ENCODE measurements around the gene SBF2.

Gene SBF2

GRCh38 chr11:10322830-10323792 is 29.1 kb upstream of the SBF2 start:
- in situ Hi-C loops (cut with MboI; ENCODE audit: low sequenced_read_pairs, unreplicated experiment), result loop anchor here (10.0 to 25.0 kb wide), 3 partner anchors 336 to 568 kb away; no protein-coding TSS in a partner anchor
- peak; percentile 28 for TF ChIP-seq CTCF (IDR thresholded peaks at IDR 0.05; ENCODE audit: borderline replicate concordance, control extremely low read depth, extremely low read depth, insufficient read depth, missing control alignments)
- DNase-seq (ENCODE audit: low spot score), result peak; percentile 55

- no peak for TF ChIP-seq CTCF (IDR thresholded peaks at IDR 0.05; ENCODE audit: borderline replicate concordance, control extremely low read depth, extremely low read depth, insufficient read depth, missing control alignments)
- in situ Hi-C loops (cut with MboI; ENCODE audit: low sequenced_read_pairs, unreplicated experiment), result loop anchor here (10.0 to 25.0 kb wide), 3 partner anchors 335 to 568 kb away; no protein-coding TSS in a partner anchor
- no peak for DNase-seq (ENCODE audit: low spot score)
These were observed 28.4 kb upstream of the SBF2 start for GRCh38 chr11:10322401-10322800.

GRCh38 chr11:10320736-10321465 is 26.9 kb upstream of the SBF2 start:
- TF ChIP-seq CTCF (IDR thresholded peaks at IDR 0.05; ENCODE audit: borderline replicate concordance, control extremely low read depth, extremely low read depth, insufficient read depth, missing control alignments), result no peak
- in situ Hi-C loops (cut with MboI; ENCODE audit: low sequenced_read_pairs, unreplicated experiment), result loop anchor here (10.0 to 25.0 kb wide), 3 partner anchors 334 to 566 kb away; no protein-coding TSS in a partner anchor
- no peak for DNase-seq (ENCODE audit: low spot score)

- DNase-seq (ENCODE audit: low spot score), result no peak
- in situ Hi-C loops (cut with MboI; ENCODE audit: low sequenced_read_pairs, unreplicated experiment), result loop anchor here (10.0 to 25.0 kb wide), 4 partner anchors 115 to 565 kb away; no protein-coding TSS in a partner anchor
- TF ChIP-seq CTCF (IDR thresholded peaks at IDR 0.05; ENCODE audit: borderline replicate concordance, control extremely low read depth, extremely low read depth, insufficient read depth, missing control alignments), result no peak
These were observed 25.9 kb upstream of the SBF2 start for GRCh38 chr11:10319702-10320558.

- TF ChIP-seq CTCF (IDR thresholded peaks at IDR 0.05; ENCODE audit: borderline replicate concordance, control extremely low read depth, extremely low read depth, insufficient read depth, missing control alignments), result no peak
- no peak for DNase-seq (ENCODE audit: low spot score)
- in situ Hi-C loops (cut with MboI; ENCODE audit: low sequenced_read_pairs, unreplicated experiment), result loop anchor here (10.0 to 25.0 kb wide), 3 partner anchors 114 to 456 kb away; no protein-coding TSS in a partner anchor
These were observed 24.4 kb upstream of the SBF2 start for GRCh38 chr11:10318527-10318802.
